HG02938 (cell line): ENCODE data around the gene SERPINF2.
"Not testable (repeated sequence)": the region's sequence is repeated elsewhere in the genome, so short reads cannot be mapped to it uniquely, and the experiment has no call there.

ENCODE experiments used
- ATAC-seq: cut with Tn5 transposase; IDR thresholded peaks from one replicate; pipeline ENCODE4 v1.9.1; 2021; ENCODE audit warnings: mild to moderate bottlenecking, moderate library complexity; ENCODE audit not compliant: unreplicated experiment

Gene SERPINF2

GRCh38 chr17:1733759-1734158 lies 8.9 kb upstream of the SERPINF2 start:
- no peak for ATAC-seq

- no peak for ATAC-seq
Measured at GRCh38 chr17:1735418-1735817, 7.3 kb upstream of the SERPINF2 start.

DNA sequence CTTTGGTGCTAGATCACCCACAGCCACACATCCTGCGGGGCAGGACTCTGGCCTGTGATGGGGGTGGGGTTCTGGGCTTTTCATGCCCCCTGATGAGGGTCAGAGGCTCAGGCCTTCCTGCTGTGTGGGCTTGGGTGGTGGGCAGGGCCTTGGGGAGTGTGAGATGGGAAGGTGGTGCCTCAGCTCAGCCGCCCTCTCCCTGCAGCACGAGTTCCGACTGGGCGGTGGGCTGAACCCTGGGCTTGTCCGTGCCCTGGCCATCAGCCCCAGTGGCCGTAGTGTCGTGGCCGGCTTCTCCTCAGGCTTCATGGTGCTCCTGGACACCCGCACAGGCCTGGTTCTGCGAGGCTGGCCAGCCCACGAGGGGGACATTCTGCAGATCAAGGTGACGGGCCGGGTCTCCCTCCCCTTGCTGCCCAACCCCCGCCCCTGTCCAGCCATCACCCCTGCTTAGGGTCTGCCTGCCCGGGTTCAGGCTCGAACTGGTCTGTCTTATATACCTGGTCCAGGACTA lies 6.8 kb upstream of the SERPINF2 start:
- ATAC-seq, result no peak

DNA sequence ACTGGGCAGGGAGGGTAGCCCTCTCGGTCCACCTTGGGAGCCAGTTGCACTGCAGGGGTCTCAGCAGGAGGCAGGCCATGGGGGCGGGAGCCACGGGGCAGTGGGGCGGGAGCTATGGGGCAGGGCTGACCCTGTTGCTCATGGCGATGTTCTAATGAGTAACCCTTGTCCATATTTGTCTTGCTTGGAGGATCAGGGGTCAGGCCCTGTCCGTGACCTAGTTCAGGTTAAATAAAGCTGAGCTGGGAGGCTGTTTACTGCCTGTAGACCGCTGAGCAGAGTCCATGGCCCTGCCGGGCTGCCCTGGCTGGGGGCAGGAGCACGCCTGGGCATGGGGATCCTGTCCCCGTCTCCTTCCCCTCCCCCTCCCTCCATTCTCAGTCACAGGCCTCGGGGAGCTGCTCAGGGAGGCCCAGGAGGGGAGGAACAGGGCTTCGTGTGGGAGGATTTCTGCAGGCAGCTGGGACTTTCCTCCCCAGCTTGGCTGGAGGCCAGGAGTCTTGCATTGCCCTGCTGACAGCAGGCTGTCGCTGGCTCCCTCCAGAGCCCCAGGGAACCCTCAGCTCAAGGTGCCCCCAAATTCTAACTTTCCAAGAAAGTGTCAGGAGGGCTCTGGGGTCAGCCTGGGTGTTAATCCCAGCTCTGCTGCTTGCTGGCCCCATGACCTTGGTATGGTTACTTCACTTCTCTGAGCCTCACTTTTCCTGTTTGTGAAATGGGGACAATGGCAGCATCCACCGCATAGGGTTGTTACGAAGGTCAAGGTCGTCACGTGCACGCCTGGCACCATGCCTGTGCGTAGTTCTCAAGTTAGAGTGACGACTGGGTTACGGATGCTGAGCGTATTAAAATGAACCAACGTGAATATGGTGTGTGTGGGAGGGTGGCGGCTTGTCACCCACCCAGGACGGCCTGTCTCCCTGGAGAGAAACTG lies 6.1 kb upstream of the SERPINF2 start:
- ATAC-seq, result no peak

DNA sequence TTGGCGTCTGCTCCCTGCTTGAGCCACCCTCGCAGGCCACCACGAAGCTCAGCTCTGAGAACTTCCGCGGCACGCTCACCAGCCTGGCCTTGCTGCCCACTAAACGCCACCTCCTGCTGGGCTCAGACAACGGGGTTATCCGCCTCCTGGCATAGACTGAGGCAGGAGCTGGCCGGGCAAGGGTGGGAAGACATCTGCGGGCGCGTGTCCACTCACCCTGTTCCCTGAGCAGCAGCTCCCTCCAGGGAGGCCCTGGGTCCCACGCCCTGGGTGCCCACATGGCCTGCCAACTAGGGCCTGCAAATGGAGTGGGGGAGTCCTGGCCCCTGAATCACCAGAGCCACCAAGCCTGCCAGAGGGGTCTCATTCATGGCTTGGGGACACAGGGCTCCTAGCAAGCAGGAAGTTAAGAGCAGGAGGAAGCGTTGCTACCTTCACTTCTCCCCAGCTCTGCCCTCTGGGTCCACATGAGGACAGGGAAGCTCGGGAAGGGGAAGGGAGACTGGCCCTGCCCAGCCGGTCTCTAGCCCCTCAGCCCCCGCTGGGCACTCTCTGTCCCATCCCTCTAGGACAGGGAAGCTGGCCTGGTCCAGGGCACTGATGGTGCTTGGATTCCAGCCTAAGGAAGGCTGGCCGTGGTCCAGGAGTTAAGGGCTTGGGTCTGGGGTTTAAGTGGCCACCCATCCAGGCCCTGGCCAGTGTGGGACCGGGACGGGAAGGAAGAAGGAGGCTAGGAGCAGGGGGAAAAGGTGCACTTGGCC lies 5.0 kb upstream of the SERPINF2 start:
- ATAC-seq, result no peak

- not testable (repeated sequence) for ATAC-seq
Measured at GRCh38 chr17:1741899-1742298, 772 bp upstream of the SERPINF2 start.

DNA sequence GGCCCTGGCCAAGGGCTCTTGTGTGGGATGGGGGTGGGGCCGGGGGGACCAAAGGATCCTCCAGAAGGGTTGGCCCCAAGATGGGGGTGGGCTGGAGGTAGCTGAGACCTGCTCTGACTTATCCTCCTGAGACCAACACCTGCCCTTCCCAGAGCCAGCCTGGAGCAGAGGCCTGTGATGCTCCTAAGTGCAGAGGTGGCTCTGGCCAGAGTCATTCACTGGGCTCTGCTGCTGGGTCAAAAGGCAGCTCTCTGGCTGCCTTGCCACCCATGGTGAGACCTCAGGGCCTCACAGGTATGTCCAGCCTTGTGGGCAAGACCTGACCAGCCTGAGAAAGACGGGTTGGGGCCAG lies 393 bp downstream of the SERPINF2 start:
- no peak for ATAC-seq

DNA sequence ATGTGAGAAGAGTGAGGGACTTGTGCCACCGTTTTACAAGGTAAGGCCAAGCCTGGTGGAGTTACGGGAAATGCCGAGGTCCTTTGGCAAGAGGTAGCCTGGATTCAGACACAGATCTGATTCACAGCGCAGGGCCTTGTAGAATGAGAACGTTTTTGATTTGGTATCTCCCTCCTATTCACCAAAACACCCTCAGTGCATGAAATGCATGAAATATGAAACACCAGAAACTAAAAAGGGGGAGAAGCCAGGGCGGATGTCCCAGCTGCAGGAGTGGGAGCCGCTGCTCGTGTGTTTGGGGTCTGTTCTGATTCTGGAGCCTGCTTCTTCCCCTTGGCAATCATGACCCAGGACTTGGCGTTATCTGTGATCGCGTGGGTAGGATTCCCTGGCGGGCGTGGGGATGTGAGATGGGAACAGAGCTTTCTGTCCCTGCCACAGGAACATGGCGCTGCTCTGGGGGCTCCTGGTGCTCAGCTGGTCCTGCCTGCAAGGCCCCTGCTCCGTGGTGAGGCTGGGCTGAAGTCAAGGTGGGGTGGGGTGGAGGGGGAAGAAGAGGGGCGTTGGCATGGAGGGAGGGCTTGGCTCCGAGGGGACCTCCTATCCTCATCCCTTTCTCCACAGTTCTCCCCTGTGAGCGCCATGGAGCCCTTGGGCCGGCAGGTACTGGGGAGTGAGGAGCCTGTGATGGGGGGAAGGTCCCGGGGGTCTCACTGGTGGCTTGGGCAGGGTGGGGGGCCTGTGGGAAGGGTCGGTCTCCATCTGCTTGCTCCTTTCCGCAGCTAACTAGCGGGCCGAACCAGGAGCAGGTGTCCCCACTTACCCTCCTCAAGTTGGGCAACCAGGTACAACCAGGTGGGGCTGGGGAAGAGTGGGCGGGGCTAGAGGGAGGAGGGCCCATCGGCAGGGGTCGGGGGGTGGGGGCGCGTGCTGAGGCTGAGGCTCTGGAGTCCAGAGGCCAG lies 2.2 kb downstream of the SERPINF2 start:
- no peak for ATAC-seq

DNA sequence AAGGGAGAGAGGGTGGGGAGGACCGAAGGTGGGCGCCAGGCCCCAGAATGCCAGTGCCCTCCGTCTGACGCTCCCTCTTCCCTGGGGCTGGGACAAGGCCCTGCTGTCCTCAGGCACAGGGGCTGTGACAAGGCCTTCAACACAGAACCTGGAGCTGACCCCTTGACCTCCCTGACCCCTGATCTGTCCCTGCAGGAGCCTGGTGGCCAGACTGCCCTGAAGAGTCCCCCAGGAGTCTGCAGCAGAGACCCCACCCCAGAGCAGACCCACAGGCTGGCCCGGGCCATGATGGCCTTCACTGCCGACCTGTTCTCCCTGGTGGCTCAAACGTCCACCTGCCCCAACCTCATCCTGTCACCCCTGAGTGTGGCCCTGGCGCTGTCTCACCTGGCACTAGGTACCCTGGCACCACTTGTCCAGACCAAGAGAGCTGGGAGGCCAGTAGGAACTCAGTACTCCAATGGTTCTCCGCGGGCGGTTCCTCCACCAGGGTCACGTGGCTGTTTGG lies 2.9 kb downstream of the SERPINF2 start:
- no peak for ATAC-seq

GRCh38 chr17:1746975-1747543 lies 4.4 kb downstream of the SERPINF2 start:
- no peak for ATAC-seq

DNA sequence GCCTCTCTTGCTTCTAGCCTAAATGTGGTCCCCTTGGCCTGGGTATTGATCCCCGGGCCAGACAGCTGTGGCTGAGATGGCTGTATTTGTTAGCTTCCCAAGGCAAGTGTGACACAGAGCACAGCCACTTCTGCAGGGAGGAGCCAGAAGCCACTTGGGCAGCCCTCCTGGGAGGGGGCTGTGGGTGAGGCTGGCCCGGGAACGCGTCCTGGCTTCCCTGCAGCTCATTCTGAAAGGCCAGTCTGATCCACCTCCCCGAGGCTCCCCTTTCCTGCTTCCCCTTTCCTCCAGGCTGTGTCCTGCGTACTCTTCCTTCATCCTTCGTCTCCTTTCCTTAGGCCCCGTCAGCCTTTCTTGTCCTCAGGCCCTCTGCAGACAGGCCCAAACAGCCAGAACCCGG lies 8.0 kb downstream of the SERPINF2 start:
- no peak for ATAC-seq

GRCh38 chr17:1752425-1753262 lies 10.0 kb downstream of the SERPINF2 start:
- no peak for ATAC-seq

DNA sequence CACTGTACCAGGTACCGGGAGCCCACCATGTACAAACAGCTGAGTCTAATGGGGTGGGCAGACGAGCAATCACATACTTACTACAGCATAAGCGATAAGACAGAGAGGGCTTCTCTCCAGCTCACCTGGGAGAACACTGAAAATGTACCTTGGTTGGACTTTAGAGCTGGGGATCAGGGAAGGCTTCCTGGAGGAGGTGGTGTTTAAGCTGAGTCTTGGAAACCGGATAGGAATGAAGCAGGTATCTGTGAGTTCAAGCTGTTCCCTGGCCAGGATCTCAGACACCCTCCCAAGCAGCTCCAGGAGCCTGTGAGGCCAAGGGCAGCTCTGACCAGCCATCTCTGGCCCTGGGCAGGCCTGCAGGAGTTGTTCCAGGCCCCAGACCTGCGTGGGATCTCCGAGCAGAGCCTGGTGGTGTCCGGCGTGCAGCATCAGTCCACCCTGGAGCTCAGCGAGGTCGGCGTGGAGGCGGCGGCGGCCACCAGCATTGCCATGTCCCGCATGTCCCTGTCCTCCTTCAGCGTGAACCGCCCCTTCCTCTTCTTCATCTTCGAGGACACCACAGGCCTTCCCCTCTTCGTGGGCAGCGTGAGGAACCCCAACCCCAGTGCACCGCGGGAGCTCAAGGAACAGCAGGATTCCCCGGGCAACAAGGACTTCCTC lies 11.2 kb downstream of the SERPINF2 start:
- no peak for ATAC-seq

- ATAC-seq, result no peak
Measured at GRCh38 chr17:1754430-1755112, 11.9 kb downstream of the SERPINF2 start.

DNA sequence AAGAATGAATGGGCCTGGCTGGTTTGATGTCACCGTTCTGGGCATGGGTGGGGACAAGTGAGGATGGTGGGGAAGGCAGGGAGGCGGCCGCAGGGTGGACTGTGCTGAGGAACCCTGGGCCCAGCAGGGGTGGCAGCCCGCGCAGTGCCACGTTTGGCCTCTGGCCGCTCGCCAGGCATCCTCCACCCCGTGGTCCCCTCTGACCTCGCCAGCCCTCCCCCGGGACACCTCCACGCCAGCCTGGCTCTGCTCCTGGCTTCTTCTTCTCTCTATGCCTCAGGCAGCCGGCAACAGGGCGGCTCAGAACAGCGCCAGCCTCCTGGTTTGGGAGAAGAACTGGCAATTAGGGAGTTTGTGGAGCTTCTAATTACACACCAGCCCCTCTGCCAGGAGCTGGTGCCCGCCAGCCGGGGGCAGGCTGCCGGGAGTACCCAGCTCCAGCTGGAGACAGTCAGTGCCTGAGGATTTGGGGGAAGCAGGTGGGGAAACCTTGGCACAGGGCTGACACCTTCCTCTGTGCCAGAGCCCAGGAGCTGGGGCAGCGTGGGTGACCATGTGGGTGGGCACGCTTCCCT lies 12.7 kb downstream of the SERPINF2 start:
- no peak for ATAC-seq

GRCh38 chr17:1755827-1756262 lies 13.2 kb downstream of the SERPINF2 start:
- no peak for ATAC-seq

GRCh38 chr17:1758807-1759206 lies 16.1 kb downstream of the SERPINF2 start:
- ATAC-seq, result no peak

- ATAC-seq, result no peak
Measured at GRCh38 chr17:1759529-1759928, 16.9 kb downstream of the SERPINF2 start.
